AG04450 (cell line): ENCODE data around the gene CDHR5. TPM values are rescaled to one million over a fixed set of nuclear protein-coding genes. Genes with fewer than 3 reads are reported as not detected.

Experiments
- CTCF ChIA-PET: fragments of 300-600, 350-600 bp; formaldehyde crosslinking; extraction: SDS; loops from one replicate; lab custom pipeline; 2022; ENCODE audit warnings: antibody characterized with exemption, inconsistent platforms; lab: Charles Lee
- POLR2A ChIA-PET: fragments of 350-600 bp; formaldehyde crosslinking; extraction: SDS; loops from one replicate; lab custom pipeline; 2021; ENCODE audit warnings: antibody characterized with exemption, inconsistent platforms; lab: Yijun Ruan, JAX
- DNase-seq: peaks from one replicate; pipeline ENCODE4 v3.0.0-alpha.2; 2011; ENCODE audit warnings: low read depth, low spot score
- H3K27ac ChIP-seq: one replicate; pipeline ENCODE4 v1.5.1; 2012; ENCODE audit warnings: low read depth, low read length, control low read depth
- H3K27me3 ChIP-seq: one replicate; pipeline ENCODE4 v1.6.0; 2012; ENCODE audit warnings: low read length; ENCODE audit not compliant: control insufficient read depth, insufficient read depth
- H3K4me3 ChIP-seq: 2 replicates; pipeline ENCODE4 v1.5.1; 2011; ENCODE audit warnings: mild to moderate bottlenecking, low read depth, low read length, control low read depth
- H3K9me3 ChIP-seq: 2 replicates; pipeline ENCODE4 v1.5.1; 2012; ENCODE audit warnings: low read length; ENCODE audit not compliant: control insufficient read depth, insufficient read depth
- CTCF ChIP-seq: IDR thresholded peaks from 2 replicates; pipeline ENCODE4 v1.5.1; 2011; ENCODE audit warnings: low read depth, low read length, control low read depth, inconsistent platforms
- polyA plus RNA-seq: library from polyadenylated mRNA; depleted of rRNA; stranded (reverse); fragments of >200 nt; gene quantifications from 2 replicates; pipeline ENCODE4 v1.2.3, GENCODE V29; 2011; rRNA removed
- small RNA-seq: library from RNA; depleted of rRNA; stranded (forward); fragments of <200 nt; gene quantifications from one replicate; pipeline ENCODE3, GENCODE V24; 2012; ENCODE audit warnings: low read depth; ENCODE audit not compliant: insufficient read length

The CDHR5 gene
- polyA plus RNA-seq, 1 experiment, result not detected

DNA sequence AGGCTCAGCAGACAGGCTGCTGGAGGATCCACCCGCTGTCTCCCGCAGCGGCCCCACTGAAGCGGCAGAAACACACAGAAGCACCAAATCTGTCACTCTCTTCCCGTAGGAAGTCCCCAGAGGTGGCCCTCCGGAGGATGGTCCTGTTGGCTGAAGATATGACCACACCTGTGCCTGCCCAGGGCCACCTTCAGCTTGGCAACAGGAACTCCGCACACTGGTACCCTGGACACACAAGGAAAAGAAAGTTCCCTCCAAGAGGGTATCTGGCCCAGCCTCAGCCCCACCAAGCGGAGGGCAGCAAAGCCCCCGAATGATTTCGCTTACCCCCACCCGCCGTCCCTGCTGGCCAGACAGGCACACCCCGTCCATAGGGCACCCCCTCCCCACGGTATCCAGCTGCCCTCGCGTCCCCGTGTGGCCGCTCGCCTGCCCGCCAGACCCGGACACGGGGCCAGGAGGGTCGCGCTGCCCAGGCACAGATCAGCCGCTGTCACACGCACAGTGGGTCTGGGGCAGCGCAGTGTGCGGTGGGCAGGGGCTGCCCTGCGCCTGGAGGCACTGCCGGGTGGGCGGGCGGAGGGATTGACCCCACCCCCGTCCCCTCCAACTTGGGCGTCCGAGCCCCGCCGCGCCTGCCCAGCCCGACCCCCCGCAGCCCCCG is 57.0 kb downstream of the CDHR5 start:
- peak overlapping the region; percentile 70 for H3K4me3 ChIP-seq
- H3K9me3 ChIP-seq, result no peaks in the 10 kb centered on the region; the same call in 1 of the 2 replicates
- no peaks in the 10 kb centered on the region for H3K27me3 ChIP-seq
- DNase-seq, result no peak
- no peak for TF ChIP-seq CTCF
- CTCF ChIA-PET, result no interaction called here
- POLR2A ChIA-PET, result interaction anchor here (1.1 kb wide), 2 partner anchors 8 to 12 kb away, joined by 3 read pairs; no protein-coding TSS in a partner anchor
- H3K27ac ChIP-seq, result no peak overlapping the region

GRCh38 chr11:567011-567628 is 57.6 kb downstream of the CDHR5 start:
- no peak for TF ChIP-seq CTCF
- Histone ChIP-seq H3K4me3 (peak overlapping the region; percentile 70), H3K27ac (no peak overlapping the region), H3K9me3 (no peaks in the 10 kb centered on the region; the same call in 1 of the 2 replicates), H3K27me3 (no peaks in the 10 kb centered on the region)
- no peak for DNase-seq
- POLR2A ChIA-PET, result interaction anchor here (1.1 kb wide), 2 partner anchors 9 to 11 kb away, joined by 3 read pairs; no protein-coding TSS in a partner anchor
- CTCF ChIA-PET, result no interaction called here

Small RNAs within 50 kb of the gene (small RNA-seq; reads per million reads assigned to genes)
- 834 reads per million, percentile 96 among the genes with 10 or more reads in this experiment for gene MIR210

Other genes starting within 250 kb of the CDHR5 start
- gene PKP3, start 230.7 kb downstream of the CDHR5 start, polyA plus RNA-seq, result 0.55 and 1.1 TPM in 2 replicates
- gene SIGIRR, start 210.0 kb downstream of the CDHR5 start, polyA plus RNA-seq, result 17.8 and 20.9 TPM in 2 replicates
- 0.10 TPM in 1 of 2 replicates, not detected in the other for gene ANO9, start 182.9 kb downstream of the CDHR5 start, polyA plus RNA-seq
- 15.8 and 19.7 TPM in 2 replicates for gene PTDSS2, start 174.7 kb downstream of the CDHR5 start, polyA plus RNA-seq
- 98.6 and 168 TPM in 2 replicates for gene RNH1, start 117.7 kb downstream of the CDHR5 start, polyA plus RNA-seq
- 44.7 and 58.7 TPM in 2 replicates for gene HRAS, start 89.4 kb downstream of the CDHR5 start, polyA plus RNA-seq
- gene LRRC56, start 87.4 kb downstream of the CDHR5 start, polyA plus RNA-seq, result 0.86 and 1.5 TPM in 2 replicates
- 0.32 and 0.67 TPM in 2 replicates for gene LMNTD2, start 64.2 kb downstream of the CDHR5 start, polyA plus RNA-seq
- 2.5 and 4.3 TPM in 2 replicates for gene RASSF7, start 64.0 kb downstream of the CDHR5 start, polyA plus RNA-seq
- gene PHRF1, start 48.5 kb downstream of the CDHR5 start, polyA plus RNA-seq, result 7.3 and 8.4 TPM in 2 replicates
- gene IRF7, start 9.0 kb downstream of the CDHR5 start, polyA plus RNA-seq, result 2.4 and 3.6 TPM in 2 replicates
- gene SCT, start 2.2 kb upstream of the CDHR5 start, polyA plus RNA-seq, result not detected in 2 replicates
- gene DRD4, start 12.3 kb upstream of the CDHR5 start, polyA plus RNA-seq, result 0.05 TPM in 1 of 2 replicates, not detected in the other
- gene DEAF1, start 70.3 kb upstream of the CDHR5 start, polyA plus RNA-seq, result 13.0 and 19.6 TPM in 2 replicates
- 16.2 and 18.7 TPM in 2 replicates for gene TMEM80, start 70.9 kb upstream of the CDHR5 start, polyA plus RNA-seq
- 11.0 and 17.0 TPM in 2 replicates for gene EPS8L2, start 81.3 kb upstream of the CDHR5 start, polyA plus RNA-seq
- 242 and 286 TPM in 2 replicates for gene TALDO1, start 122.5 kb upstream of the CDHR5 start, polyA plus RNA-seq
- gene GATD1, start 152.5 kb upstream of the CDHR5 start, polyA plus RNA-seq, result 15.0 and 18.8 TPM in 2 replicates
- 0.55 and 1.1 TPM in 2 replicates for gene CEND1, start 165.1 kb upstream of the CDHR5 start, polyA plus RNA-seq
- 11.3 and 11.5 TPM in 2 replicates for gene SLC25A22, start 173.3 kb upstream of the CDHR5 start, polyA plus RNA-seq
- 5.7 and 8.2 TPM in 2 replicates for gene PIDD1, start 180.3 kb upstream of the CDHR5 start, polyA plus RNA-seq
- 940 and 1,115 TPM in 2 replicates for gene RPLP2, start 185.0 kb upstream of the CDHR5 start, polyA plus RNA-seq
- 17.3 and 29.3 TPM in 2 replicates for gene PNPLA2, start 194.0 kb upstream of the CDHR5 start, polyA plus RNA-seq
- 0.26 and 0.36 TPM in 2 replicates for gene CRACR2B, start 203.0 kb upstream of the CDHR5 start, polyA plus RNA-seq
- gene CD151, start 208.0 kb upstream of the CDHR5 start, polyA plus RNA-seq, result 559 and 909 TPM in 2 replicates
- 211 and 431 TPM in 2 replicates for gene POLR2L, start 217.6 kb upstream of the CDHR5 start, polyA plus RNA-seq
- 92.6 and 134 TPM in 2 replicates for gene TSPAN4, start 217.9 kb upstream of the CDHR5 start, polyA plus RNA-seq